Measurements from ENCODE around the gene CGB5.
"Not testable (repeated sequence)": the region's sequence is repeated elsewhere in the genome, so short reads cannot be mapped to it uniquely, and the experiment has no call there.

- not testable (repeated sequence) for TF ChIP-seq CTCF, POLR2A (IDR thresholded peaks at IDR 0.05)
Observed at GRCh38 chr19:49030323-49030722, 13.3 kb upstream of the CGB5 start.

Data from uterus (tissue), 2 donors.